ENCODE data around the gene SPOCK3. TPM values are rescaled to one million over a fixed set of nuclear protein-coding genes. Genes with fewer than 3 reads are reported as not detected.

SPOCK3 gene
- total and polyA plus RNA-seq, 10 of the 15 experiments (the other 5 are each of a cell fraction or from before 2014, with no cell fraction given) = 0.06 to 0.39 (median 0.09) TPM; not detected in 5

- ATAC-seq (no peak), DNase-seq (ENCODE audit: low read depth, low spot score) (no peak), FAIRE-seq (no peak)
- H3K27me3 ChIP-seq (replicated peaks in 1 of 2; ENCODE audit: control insufficient read depth in 2 of 2, insufficient read depth in 2 of 2, low read length in 1 of 2) = no peaks in the 10 kb centered on the region
- SMC1A ChIA-PET (ENCODE audit: uncharacterized antibody, unreplicated experiment) = interaction anchor here (1.2 kb wide), 1 partner anchor 16 kb away, joined by 3 read pairs; no protein-coding TSS in a partner anchor
- H3K79me2 ChIP-seq (ENCODE audit: control insufficient read depth, insufficient read depth, low read length) = no peaks in the 10 kb centered on the region
- POLR2A ChIA-PET = no interaction called here
- RAD21 ChIA-PET (ENCODE audit: unreplicated experiment) = no interaction called here
- H3K9ac ChIP-seq (ENCODE audit: control insufficient read depth, insufficient read depth, low read length) = no peak overlapping the region
- no peaks in the 10 kb centered on the region for H3K4me1 ChIP-seq (ENCODE audit: control insufficient read depth, insufficient read depth, low read length)
- no peak overlapping the region for H3K4me3 ChIP-seq
- no peaks in the 10 kb centered on the region for H3K36me3 ChIP-seq (ENCODE audit: control insufficient read depth in 2 of 2, insufficient read depth in 2 of 2, low read length in 1 of 2)
- TF ChIP-seq, protein P1, sequence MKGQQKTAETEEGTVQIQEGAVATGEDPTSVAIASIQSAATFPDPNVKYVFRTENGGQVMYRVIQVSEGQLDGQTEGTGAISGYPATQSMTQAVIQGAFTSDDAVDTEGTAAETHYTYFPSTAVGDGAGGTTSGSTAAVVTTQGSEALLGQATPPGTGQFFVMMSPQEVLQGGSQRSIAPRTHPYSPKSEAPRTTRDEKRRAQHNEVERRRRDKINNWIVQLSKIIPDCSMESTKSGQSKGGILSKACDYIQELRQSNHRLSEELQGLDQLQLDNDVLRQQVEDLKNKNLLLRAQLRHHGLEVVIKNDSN (IDR thresholded peaks at IDR 0.05; ENCODE audit: borderline replicate concordance, extremely low read length, insufficient read depth, low read depth, low read length) = no peak
- TF ChIP-seq SMAD5 (IDR thresholded peaks at IDR 0.05; ENCODE audit: low read depth) (no peak), IKZF1 (conservative IDR thresholded peaks at IDR 0.05) (no peak), NR2C2 (IDR thresholded peaks at IDR 0.05; ENCODE audit: borderline replicate concordance, control insufficient read depth, insufficient read length, low read depth) (no peak), TCF12 (IDR thresholded peaks at IDR 0.05; ENCODE audit: low read depth, low read length) (no peak), MAX (IDR thresholded peaks at IDR 0.05; ENCODE audit: low read depth, low read length) (no peak), BHLHE40 (IDR thresholded peaks at IDR 0.05; ENCODE audit: borderline replicate concordance in 1 of 2, low read depth in 2 of 2, low read length in 1 of 2) (no peak), SP1 (IDR thresholded peaks at IDR 0.05; ENCODE audit: low read depth, low read length) (no peak), YY1 (IDR thresholded peaks at IDR 0.05; ENCODE audit: low read depth, low read length) (no peak), SIX5 (IDR thresholded peaks at IDR 0.05; ENCODE audit: low read depth, low read length, severe bottlenecking) (no peak), RELA (IDR thresholded peaks at IDR 0.05; ENCODE audit: borderline replicate concordance, partially characterized antibody) (no peak), SRF (IDR thresholded peaks at IDR 0.05; ENCODE audit: low read depth in 2 of 2, low read length in 2 of 2) (no peak), WRNIP1 (IDR thresholded peaks at IDR 0.05; ENCODE audit: borderline replicate concordance, low read depth, low read length) (no peak), CHD1 (IDR thresholded peaks at IDR 0.05; ENCODE audit: low read depth, low read length) (no peak), BCL11A (IDR thresholded peaks at IDR 0.05; ENCODE audit: low read depth, low read length) (no peak), JUND (IDR thresholded peaks at IDR 0.05; ENCODE audit: low read depth, low read length) (no peak), ZSCAN29 (IDR thresholded peaks at IDR 0.05) (no peak)
- TF ChIP-seq, protein P2, sequence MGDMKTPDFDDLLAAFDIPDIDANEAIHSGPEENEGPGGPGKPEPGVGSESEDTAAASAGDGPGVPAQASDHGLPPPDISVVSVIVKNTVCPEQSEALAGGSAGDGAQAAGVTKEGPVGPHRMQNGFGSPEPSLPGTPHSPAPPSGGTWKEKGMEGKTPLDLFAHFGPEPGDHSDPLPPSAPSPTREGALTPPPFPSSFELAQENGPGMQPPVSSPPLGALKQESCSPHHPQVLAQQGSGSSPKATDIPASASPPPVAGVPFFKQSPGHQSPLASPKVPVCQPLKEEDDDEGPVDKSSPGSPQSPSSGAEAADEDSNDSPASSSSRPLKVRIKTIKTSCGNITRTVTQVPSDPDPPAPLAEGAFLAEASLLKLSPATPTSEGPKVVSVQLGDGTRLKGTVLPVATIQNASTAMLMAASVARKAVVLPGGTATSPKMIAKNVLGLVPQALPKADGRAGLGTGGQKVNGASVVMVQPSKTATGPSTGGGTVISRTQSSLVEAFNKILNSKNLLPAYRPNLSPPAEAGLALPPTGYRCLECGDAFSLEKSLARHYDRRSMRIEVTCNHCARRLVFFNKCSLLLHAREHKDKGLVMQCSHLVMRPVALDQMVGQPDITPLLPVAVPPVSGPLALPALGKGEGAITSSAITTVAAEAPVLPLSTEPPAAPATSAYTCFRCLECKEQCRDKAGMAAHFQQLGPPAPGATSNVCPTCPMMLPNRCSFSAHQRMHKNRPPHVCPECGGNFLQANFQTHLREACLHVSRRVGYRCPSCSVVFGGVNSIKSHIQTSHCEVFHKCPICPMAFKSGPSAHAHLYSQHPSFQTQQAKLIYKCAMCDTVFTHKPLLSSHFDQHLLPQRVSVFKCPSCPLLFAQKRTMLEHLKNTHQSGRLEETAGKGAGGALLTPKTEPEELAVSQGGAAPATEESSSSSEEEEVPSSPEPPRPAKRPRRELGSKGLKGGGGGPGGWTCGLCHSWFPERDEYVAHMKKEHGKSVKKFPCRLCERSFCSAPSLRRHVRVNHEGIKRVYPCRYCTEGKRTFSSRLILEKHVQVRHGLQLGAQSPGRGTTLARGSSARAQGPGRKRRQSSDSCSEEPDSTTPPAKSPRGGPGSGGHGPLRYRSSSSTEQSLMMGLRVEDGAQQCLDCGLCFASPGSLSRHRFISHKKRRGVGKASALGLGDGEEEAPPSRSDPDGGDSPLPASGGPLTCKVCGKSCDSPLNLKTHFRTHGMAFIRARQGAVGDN (IDR thresholded peaks at IDR 0.05) = no peak
- no peak overlapping the region for H3K4me2 ChIP-seq (ENCODE audit: control insufficient read depth, insufficient read depth)
- peaks cover 5% of the 10 kb centered on the region; the same call in 2 of the 3 replicates for H3K9me3 ChIP-seq (replicated peaks; ENCODE audit: control insufficient read depth, insufficient read depth, low read length)
- intact Hi-C loops (cut with micrococcal nuclease; ENCODE audit: unreplicated experiment) = no loop called here
- CTCF ChIA-PET = no interaction called here
- H4K20me1 ChIP-seq (ENCODE audit: control insufficient read depth, insufficient read depth) = no peaks in the 10 kb centered on the region
- no TSS peak for BruUV-seq (replicated peaks)
- WGBS (ENCODE audit: insufficient coverage, insufficient replicate concordance, low lambda C conversion rate, missing lambda C conversion rate) = 47% methylated on average over 5 of the region's 5 CpGs
- in situ Hi-C loops (cut with MboI) = no loop called here
- H2AFZ ChIP-seq (ENCODE audit: control insufficient read depth, low read depth, low read length) = no peak overlapping the region
- H3K27ac ChIP-seq (ENCODE audit: control insufficient read depth, insufficient read depth) = no peak overlapping the region
Measured at GRCh38 chr4:166981847-166982246, 252.4 kb downstream of the SPOCK3 start.

Data from GM12878 (cell line).